Duodenal mucosa (tissue), 2 donors: ENCODE results near the gene CPA3.

Experiments
- H3K27ac ChIP-seq: one replicate; pipeline ENCODE4 v1.7.0; 2013; ENCODE audit warnings: low read depth, low read length
- H3K27me3 ChIP-seq, 2 donors: one replicate each; pipeline ENCODE4 v1.7.0; 2013; ENCODE audit warnings: low read length in 2 of 2, control low read depth in 1 of 2; ENCODE audit not compliant: insufficient read depth in 2 of 2, control insufficient read depth in 1 of 2
- H3K36me3 ChIP-seq, 2 donors: one replicate each; pipeline ENCODE4 v1.7.0; 2013; ENCODE audit warnings: low read length in 2 of 2, control low read depth in 1 of 2; ENCODE audit not compliant: insufficient read depth in 2 of 2, control insufficient read depth in 1 of 2
- H3K4me1 ChIP-seq, 2 donors: one replicate each; pipeline ENCODE4 v1.7.0; 2013; ENCODE audit warnings: low read length in 2 of 2, control low read depth in 1 of 2; ENCODE audit not compliant: insufficient read depth in 2 of 2, control insufficient read depth in 1 of 2
- H3K4me3 ChIP-seq, 2 donors: one replicate each; pipeline ENCODE4 v1.7.0; 2013; ENCODE audit warnings: low read length in 2 of 2, low read depth in 1 of 2
- H3K9ac ChIP-seq, 2 donors: one replicate each; pipeline ENCODE4 v1.7.0; 2013; ENCODE audit warnings: low read length in 2 of 2, low read depth in 1 of 2
- H3K9me3 ChIP-seq, 2 donors: one replicate each; pipeline ENCODE4 v1.7.0; 2013; ENCODE audit warnings: low read length in 2 of 2, control low read depth in 1 of 2; ENCODE audit not compliant: control insufficient read depth in 1 of 2

The CPA3 gene

GRCh38 chr3:148833223-148833622 lies 31.9 kb upstream of the CPA3 start:
- Histone ChIP-seq H3K4me3 (no peak overlapping the region), H3K27me3 (no peaks in the 10 kb centered on the region), H3K9me3 (no peaks in the 10 kb centered on the region), H3K36me3 (no peaks in the 10 kb centered on the region), H3K27ac (no peak overlapping the region), H3K9ac (no peak overlapping the region), H3K4me1 (no peaks in the 10 kb centered on the region)

DNA sequence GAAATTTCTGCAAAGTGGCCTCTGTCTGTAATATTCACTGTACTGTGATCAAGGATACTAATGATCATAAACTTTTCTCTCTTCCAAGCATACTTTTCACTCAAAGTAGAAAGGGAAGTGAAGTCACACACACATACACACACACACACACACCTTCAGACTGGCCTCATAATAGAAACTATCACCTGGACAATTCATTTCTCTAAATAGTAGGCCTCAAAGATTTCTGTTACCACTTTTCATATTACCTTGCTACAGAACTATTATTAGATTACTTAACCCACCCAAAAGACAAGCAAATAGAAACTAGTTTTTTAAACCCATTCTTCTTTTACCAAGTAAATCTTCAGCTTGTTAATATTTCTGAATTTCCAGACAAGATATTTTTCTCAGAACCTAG lies 25.3 kb upstream of the CPA3 start:
- H3K4me1 ChIP-seq, result no peaks in the 10 kb centered on the region
- H3K9ac ChIP-seq, result no peak overlapping the region
- no peaks in the 10 kb centered on the region for H3K36me3 ChIP-seq
- H3K9me3 ChIP-seq, result no peaks in the 10 kb centered on the region
- no peak overlapping the region for H3K4me3 ChIP-seq
- no peaks in the 10 kb centered on the region for H3K27me3 ChIP-seq
- H3K27ac ChIP-seq, result no peak overlapping the region

- Histone ChIP-seq H3K9me3 (no peaks in the 10 kb centered on the region), H3K27me3 (no peaks in the 10 kb centered on the region), H3K27ac (no peak overlapping the region), H3K4me1 (no peaks in the 10 kb centered on the region), H3K9ac (no peak overlapping the region), H3K36me3 (no peaks in the 10 kb centered on the region), H3K4me3 (no peak overlapping the region)
These were observed 24.6 kb upstream of the CPA3 start for GRCh38 chr3:148840451-148840850.

DNA sequence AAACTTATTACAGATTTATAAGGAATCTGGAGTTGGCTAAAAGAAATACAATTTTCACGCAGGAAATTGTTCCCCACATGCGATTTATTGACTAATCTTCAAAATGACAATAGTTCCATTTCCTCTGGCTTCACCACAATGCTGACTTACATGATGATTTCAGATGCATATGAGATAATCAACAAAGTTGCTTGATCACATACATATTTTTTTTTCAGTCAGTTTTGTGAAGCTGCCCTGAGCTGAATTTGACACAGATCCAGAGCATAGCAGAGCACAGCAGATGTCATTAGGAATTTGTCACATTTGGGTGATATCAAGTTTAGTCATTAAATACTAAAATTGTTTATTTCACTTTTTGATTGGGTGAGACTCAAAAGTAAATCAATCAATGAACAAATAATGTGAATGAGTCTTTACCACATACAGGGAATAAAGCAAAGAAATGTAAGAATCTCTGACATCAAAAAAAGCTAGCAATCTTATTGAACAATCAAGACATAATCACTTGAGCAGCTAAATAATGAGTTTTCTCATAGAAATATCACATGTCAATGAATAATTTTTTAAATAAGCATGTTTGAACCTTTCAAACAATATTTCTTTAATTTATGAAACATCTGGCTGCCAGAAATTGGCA lies 19.2 kb upstream of the CPA3 start:
- Histone ChIP-seq H3K36me3 (no peaks in the 10 kb centered on the region), H3K9me3 (no peaks in the 10 kb centered on the region), H3K4me3 (no peak overlapping the region), H3K9ac (no peak overlapping the region), H3K27me3 (no peaks in the 10 kb centered on the region), H3K4me1 (no peaks in the 10 kb centered on the region), H3K27ac (no peak overlapping the region)

DNA sequence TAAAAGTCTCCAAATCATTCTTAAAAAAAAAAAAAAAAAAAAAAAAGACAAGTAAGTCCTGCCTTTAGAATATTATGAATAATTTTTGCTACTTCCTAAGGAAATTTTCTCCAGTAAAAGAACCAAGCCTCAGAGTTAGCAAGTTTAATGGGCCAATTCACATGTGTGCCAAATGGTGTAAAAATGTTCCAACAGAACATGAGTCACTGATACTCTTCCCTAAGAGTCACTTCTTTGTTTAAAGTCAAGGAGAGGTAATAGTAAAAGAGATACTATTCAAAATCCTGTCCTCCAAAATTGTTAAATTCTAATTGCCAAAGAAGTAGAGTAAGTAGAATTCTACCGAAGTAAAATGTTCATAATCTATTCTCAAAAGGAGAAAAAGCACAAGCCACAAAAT lies 17.7 kb upstream of the CPA3 start:
- no peak overlapping the region for H3K27ac ChIP-seq
- H3K36me3 ChIP-seq, result no peaks in the 10 kb centered on the region
- H3K4me3 ChIP-seq, result no peak overlapping the region
- H3K9ac ChIP-seq, result no peak overlapping the region
- H3K9me3 ChIP-seq, result no peaks in the 10 kb centered on the region
- no peaks in the 10 kb centered on the region for H3K27me3 ChIP-seq
- no peaks in the 10 kb centered on the region for H3K4me1 ChIP-seq

DNA sequence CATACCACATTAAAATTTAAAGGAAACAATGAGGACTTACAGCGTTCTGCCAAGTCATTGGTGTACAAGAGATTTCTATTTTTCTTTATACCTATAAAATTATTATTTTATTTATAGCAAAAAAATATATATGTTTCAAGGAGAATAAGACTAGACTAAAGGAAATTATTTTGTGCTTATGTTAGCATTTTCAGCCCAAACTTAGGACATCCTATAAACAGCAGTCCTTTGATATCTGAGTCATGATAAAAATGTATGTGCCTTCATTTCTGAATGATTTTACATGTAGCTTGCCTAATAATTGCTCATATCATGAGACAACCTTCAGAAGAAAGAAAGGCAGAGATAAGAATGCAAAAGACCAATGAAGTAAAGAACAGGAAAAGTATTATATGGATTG lies 16.7 kb upstream of the CPA3 start:
- no peak overlapping the region for H3K27ac ChIP-seq
- H3K4me1 ChIP-seq, result no peaks in the 10 kb centered on the region
- H3K9me3 ChIP-seq, result no peaks in the 10 kb centered on the region
- H3K36me3 ChIP-seq, result no peaks in the 10 kb centered on the region
- H3K4me3 ChIP-seq, result no peak overlapping the region
- no peak overlapping the region for H3K9ac ChIP-seq
- H3K27me3 ChIP-seq, result no peaks in the 10 kb centered on the region

- Histone ChIP-seq H3K9me3 (no peaks in the 10 kb centered on the region), H3K4me3 (no peak overlapping the region), H3K9ac (no peak overlapping the region), H3K27ac (no peak overlapping the region), H3K4me1 (no peaks in the 10 kb centered on the region), H3K36me3 (no peaks in the 10 kb centered on the region), H3K27me3 (no peaks in the 10 kb centered on the region)
These were observed 12.7 kb upstream of the CPA3 start for GRCh38 chr3:148852271-148852992.

- Histone ChIP-seq H3K27me3 (no peaks in the 10 kb centered on the region), H3K9ac (no peak overlapping the region), H3K4me1 (no peaks in the 10 kb centered on the region), H3K27ac (no peak overlapping the region), H3K9me3 (no peaks in the 10 kb centered on the region), H3K36me3 (no peaks in the 10 kb centered on the region), H3K4me3 (no peak overlapping the region)
These were observed 12.0 kb upstream of the CPA3 start for GRCh38 chr3:148853076-148853475.

- Histone ChIP-seq H3K36me3 (no peaks in the 10 kb centered on the region), H3K4me1 (no peaks in the 10 kb centered on the region), H3K27me3 (no peaks in the 10 kb centered on the region)
These were observed 11.0 kb upstream of the CPA3 start for GRCh38 chr3:148854061-148854460.

DNA sequence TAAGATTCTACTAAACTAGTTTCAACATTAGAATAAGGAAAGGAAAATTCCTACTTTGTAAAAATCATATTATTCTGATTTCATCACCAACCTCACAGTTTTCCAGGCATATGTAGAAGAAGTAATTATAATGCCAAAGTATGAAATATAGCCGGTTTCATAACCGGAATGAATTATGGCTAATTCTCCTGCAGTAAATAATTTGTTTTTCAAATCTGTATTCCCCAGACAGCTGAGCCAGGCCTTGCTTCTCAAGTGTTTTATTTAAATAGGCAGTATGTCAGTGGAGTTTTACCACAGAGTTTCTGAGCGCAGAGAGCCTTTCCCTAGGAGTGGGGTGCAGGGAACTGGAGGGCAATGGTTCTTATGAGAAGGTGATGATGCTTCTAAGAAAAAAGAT lies 8.7 kb upstream of the CPA3 start:
- Histone ChIP-seq H3K9ac (no peak overlapping the region), H3K27ac (no peak overlapping the region), H3K4me1 (no peaks in the 10 kb centered on the region), H3K4me3 (no peak overlapping the region), H3K27me3 (no peaks in the 10 kb centered on the region), H3K9me3 (no peaks in the 10 kb centered on the region), H3K36me3 (no peaks in the 10 kb centered on the region)

More at GRCh38 chr3:148854061-148854460, 11.0 kb upstream of the CPA3 start:
- Histone ChIP-seq H3K9me3 (no peaks in the 10 kb centered on the region), H3K27ac (no peak overlapping the region), H3K4me3 (no peak overlapping the region), H3K9ac (no peak overlapping the region)
